Measurements from ENCODE around the gene ZCCHC8.

Gene ZCCHC8

DNA sequence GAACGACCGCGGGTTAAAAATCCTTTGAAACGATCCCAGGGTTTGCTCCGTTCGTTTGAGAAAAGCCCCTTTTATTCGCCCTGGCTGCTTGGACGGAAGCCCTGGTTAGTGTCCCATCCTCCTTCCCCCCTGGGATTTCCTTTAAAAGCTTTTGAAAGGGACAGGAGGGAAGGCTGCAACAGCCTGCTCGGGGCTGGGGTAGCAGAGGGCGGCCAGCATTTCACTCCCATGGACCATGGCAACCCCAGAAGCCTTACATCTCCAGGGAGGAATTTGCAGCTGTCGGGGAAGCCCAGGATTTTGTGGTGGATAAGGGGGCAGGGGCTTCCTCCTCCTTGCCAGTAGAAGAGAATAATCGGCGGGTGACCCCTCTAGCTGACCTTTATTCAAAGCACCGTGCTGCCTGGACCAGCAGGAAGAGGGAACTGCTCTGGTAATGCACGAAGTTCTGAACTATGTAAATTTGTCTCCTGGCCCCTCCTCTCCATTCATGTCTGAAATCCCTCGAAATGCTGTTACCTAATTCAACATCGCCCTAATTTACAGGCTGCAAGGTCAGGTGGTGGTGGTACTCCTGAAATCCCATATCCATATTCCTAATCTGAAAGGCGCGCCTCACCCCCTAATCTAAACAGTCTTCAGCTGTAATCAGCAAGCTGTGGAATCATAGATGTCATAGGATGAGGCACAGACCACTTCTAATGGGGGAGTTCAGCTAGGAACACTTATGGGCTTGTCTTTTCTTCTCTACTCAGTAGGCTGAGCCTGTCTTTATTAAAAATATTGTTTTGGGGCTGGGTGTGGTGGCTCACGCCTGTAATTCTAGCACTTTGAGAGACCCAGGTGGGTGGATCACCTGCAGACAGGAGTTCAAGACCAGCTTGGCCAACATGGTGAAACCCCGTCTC is 77.2 kb downstream of the ZCCHC8 start:
- TF ChIP-seq SPI1 (IDR thresholded peaks at IDR 0.05; ENCODE audit: borderline replicate concordance, low read depth) (peak; percentile 12; the same call in 1 of the 2 replicates), GABPA (IDR thresholded peaks at IDR 0.05; ENCODE audit: low read depth) (no peak)
- peak in 1 of 2 experiments; percentile 11 for DNase-seq (ENCODE audit: low read depth in 1 of 2, low spot score in 1 of 2)
- Histone ChIP-seq H3K27me3 (ENCODE audit: insufficient read depth, poor library complexity, severe bottlenecking) (no peaks in the 10 kb centered on the region), H3K27ac (replicated peaks) (no peak overlapping the region), H3K4me3 (replicated peaks; ENCODE audit: insufficient read depth, low read length) (peak overlapping the region; percentile 51)

DNA sequence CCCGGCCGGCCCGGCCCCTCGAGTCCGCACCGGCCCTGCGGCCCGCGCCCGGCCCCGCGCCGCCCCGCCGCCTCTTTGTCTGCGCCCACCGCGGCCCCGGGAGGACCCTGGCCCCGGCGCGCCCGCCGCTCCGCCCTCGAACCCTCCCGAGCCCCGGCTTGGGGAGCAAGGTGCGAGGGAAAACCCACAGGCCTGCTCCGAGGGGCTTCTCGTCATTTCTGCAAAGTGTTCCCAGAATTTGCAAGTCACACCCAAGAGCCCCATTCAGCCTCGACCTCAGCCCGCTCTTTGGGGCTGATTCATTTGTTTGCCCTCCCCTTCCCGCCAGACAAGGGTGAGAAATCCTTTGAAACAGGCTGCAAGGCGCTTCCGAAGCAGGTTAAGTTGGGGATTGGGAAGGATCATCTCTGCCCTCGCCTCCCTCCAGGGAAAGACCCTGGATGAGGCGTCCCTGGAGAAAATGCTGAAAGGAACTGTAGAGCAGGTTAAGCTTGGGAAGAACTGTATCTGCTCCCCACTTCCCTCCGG is 77.9 kb downstream of the ZCCHC8 start:
- TF ChIP-seq SPI1 (IDR thresholded peaks at IDR 0.05; ENCODE audit: borderline replicate concordance, low read depth) (no peak), POLR2AphosphoS5 (IDR thresholded peaks at IDR 0.05; ENCODE audit: low read depth) (no peak)
- TF ChIP-seq, protein P1, sequence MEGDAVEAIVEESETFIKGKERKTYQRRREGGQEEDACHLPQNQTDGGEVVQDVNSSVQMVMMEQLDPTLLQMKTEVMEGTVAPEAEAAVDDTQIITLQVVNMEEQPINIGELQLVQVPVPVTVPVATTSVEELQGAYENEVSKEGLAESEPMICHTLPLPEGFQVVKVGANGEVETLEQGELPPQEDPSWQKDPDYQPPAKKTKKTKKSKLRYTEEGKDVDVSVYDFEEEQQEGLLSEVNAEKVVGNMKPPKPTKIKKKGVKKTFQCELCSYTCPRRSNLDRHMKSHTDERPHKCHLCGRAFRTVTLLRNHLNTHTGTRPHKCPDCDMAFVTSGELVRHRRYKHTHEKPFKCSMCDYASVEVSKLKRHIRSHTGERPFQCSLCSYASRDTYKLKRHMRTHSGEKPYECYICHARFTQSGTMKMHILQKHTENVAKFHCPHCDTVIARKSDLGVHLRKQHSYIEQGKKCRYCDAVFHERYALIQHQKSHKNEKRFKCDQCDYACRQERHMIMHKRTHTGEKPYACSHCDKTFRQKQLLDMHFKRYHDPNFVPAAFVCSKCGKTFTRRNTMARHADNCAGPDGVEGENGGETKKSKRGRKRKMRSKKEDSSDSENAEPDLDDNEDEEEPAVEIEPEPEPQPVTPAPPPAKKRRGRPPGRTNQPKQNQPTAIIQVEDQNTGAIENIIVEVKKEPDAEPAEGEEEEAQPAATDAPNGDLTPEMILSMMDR (IDR thresholded peaks at IDR 0.05; ENCODE audit: insufficient read depth, low read length): no peak
- peak in 1 of 2 experiments; percentile 11 for DNase-seq (ENCODE audit: low read depth in 1 of 2, low spot score in 1 of 2)
- no peak overlapping the region for H3K27ac ChIP-seq (replicated peaks)

DNA sequence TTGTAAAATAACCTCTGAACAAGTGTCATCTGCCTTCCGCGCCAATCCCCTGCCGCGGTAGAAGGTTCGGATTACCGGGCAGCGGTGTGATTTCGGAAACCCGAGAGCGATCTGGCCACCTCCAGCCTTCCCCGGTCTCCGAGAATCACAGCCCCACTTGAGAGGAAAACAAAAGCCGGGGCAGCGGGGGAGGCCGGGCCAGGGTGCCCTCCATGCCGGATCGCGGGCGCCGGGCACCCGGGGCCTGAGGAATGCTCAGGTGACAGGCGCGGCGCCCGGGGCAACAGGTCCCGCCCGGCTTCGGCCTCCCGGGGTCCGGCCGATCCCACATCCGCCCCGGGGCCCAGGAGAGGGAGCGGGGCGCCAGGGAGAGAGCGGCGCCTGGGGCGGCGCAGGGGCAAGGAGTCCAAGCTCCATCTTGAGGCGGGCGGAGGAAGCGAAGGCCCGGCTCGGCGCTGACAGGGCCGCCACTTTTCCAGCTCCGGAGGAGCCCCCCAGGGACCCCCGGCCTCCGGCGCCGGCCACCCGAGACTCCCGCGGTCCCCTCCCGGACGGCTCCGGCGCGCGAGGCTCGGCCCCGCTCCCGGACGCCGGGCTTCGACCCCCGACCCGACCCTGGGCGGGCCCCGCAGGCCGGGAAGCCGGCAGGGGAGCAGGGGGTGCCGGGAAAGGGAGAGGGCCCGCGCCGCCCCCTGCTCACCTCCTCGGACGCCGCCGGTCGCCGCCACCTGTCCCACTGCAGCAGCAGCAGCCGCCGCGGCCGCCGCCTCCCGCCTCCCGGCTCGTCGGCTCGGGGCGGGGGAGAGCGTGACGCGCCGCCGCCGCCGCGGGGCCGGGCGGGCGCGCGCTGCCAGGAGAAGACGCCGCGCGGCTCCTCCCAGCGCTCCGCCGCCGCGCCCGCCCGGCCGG is 78.7 kb downstream of the ZCCHC8 start, which contains the start of gene CLIP1:
CLIP1 (minus strand) TSS at position 849 of the 909 bp plus-strand sequence. CDS start 42,217 bp downstream, outside the sequence.
- DNase-seq (ENCODE audit: low read depth in 1 of 2, low spot score in 1 of 2): peak; percentile 27 to 49
- TF ChIP-seq, protein P1 (IDR thresholded peaks at IDR 0.05; ENCODE audit: insufficient read depth, low read length): peak; percentile 22
- TF ChIP-seq GABPA (IDR thresholded peaks at IDR 0.05; ENCODE audit: low read depth) (0 out of 2 replicates have a peak, but pooled peaks have one; percentile 10), SPI1 (IDR thresholded peaks at IDR 0.05; ENCODE audit: borderline replicate concordance, low read depth) (no peak)
- H3K27ac ChIP-seq (replicated peaks): peak within 1 kb of the TSS; percentile 70
- peak within 1 kb of the TSS; percentile 88 for H3K4me3 ChIP-seq (replicated peaks; ENCODE audit: insufficient read depth, low read length)
- H3K27me3 ChIP-seq (ENCODE audit: insufficient read depth, poor library complexity, severe bottlenecking): no peaks in the 10 kb centered on the region

More for the DNA sequence above, 77.9 kb downstream of the ZCCHC8 start:
- no peaks in the 10 kb centered on the region for H3K27me3 ChIP-seq (ENCODE audit: insufficient read depth, poor library complexity, severe bottlenecking)
- peak overlapping the region; percentile 51 for H3K4me3 ChIP-seq (replicated peaks; ENCODE audit: insufficient read depth, low read length)
